Measurements from ENCODE around the gene HAPLN3. TPM values are rescaled to one million over a fixed set of nuclear protein-coding genes. Genes with fewer than 3 reads are reported as not detected.

HAPLN3 gene
- total RNA-seq, 1 experiment from 2014 or later: 2.3 TPM

GRCh38 chr15:88864861-88865497, 30.4 kb downstream of the HAPLN3 start:
- DNase-seq (ENCODE audit: low spot score): no peak

- no peak for DNase-seq (ENCODE audit: low spot score)
Measured at GRCh38 chr15:88863412-88863811, 31.9 kb downstream of the HAPLN3 start.

DNA sequence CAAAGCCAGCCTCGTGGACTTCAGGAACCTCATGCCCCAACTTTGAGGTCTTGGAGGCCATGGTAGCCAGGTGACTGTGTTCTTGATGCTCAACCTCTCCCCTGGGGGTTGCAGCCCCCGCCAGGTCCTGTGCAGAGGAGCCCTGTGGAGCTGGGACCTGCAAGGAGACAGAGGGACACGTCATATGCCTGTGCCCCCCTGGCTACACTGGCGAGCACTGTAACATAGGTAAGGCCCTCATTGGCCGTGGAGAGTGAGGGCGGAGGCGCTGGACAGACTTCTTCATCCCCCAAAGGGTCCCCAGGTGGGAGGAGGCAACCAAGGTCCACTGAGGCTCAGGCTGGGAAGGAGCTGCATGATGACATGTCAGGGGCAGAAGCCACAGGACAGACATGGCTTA, 35.1 kb downstream of the HAPLN3 start:
- DNase-seq (ENCODE audit: low spot score): no peak

DNA sequence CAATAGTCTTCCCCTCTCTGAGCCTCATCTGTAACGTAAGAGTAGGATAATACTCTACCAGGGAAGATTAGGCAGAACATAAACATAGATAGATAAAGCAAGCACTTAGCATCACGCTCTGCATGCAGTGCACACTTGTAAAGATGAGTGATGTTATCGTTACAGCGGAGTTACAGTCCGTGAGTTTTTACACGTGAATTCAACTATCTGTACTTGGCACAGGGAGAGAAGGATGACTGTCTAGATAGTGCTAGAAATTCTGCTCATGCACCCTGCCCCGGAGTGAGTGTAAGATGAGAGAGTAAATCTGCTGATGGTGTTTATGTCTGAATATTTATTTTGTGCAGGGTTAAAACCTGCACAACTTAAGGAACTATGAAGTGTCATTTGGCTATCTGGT, 35.8 kb downstream of the HAPLN3 start:
- DNase-seq (ENCODE audit: low spot score): no peak

- no peak for DNase-seq (ENCODE audit: low spot score)
Measured at GRCh38 chr15:88858934-88859333, 36.4 kb downstream of the HAPLN3 start.

GRCh38 chr15:88852476-88852875, 42.9 kb downstream of the HAPLN3 start:
- no peak for DNase-seq (ENCODE audit: low spot score)

DNA sequence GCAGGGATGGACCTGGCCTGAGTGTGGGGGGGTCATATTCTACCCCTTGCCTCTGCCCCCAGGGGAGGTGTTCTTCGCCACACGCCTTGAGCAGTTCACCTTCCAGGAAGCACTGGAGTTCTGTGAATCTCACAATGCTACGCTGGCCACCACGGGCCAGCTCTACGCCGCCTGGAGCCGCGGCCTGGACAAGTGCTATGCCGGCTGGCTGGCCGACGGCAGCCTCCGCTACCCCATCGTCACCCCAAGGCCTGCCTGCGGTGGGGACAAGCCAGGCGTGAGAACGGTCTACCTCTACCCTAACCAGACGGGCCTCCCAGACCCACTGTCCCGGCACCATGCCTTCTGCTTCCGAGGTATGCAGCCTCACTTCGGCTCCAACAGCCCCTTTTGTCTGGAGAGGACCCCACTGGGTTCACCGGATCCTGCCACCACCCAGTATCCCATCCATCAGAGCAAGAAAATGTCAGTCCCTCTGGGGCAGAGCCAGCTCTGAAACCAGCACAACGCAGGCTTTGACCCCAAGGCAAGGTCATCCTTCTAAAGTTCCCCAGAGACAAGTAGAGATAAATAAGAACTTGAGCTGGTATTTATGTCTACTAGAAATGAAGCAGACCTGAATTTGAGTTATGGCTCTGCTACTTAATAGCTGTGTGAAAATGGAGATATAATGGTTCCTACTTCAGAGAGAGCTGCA, 45.8 kb downstream of the HAPLN3 start:
- no peak for DNase-seq (ENCODE audit: low spot score)

DNA sequence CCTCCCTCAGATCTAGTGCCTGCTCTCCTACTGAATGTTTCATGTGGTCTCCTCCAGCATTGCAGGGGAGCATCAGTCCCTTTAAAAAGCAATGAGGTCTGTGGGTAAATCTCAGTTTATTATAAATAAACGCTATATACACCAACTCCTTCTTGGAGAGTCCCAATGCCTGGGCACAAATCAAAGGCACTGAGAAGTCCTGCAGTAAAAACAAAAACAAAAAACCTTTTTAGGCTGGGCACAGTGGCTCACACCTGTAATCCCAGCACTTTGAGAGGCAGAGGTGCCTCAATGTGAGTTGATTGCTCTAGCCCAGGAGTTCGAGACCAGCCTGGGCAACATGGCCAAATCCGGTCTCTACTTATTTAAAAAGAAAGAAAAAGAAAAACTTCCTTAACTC, 47.1 kb downstream of the HAPLN3 start:
- DNase-seq (ENCODE audit: low spot score): no peak

DNA sequence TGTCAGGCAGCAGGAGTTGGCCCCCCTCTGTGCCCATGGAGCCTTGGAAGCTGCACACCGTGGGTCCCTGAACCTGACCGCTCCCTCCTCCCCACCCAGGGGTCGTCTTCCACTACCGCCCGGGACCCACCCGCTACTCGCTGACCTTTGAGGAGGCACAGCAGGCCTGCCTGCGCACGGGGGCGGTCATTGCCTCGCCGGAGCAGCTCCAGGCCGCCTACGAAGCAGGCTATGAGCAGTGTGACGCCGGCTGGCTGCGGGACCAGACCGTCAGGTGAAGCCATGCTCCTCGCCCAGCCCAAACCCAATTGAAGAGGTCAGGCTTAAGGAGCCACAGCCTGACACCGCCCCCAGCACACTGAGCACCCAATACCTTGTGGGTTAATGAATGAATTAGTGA, 48.2 kb downstream of the HAPLN3 start:
- DNase-seq (ENCODE audit: low spot score): no peak

GRCh38 chr15:88845616-88846015, 49.7 kb downstream of the HAPLN3 start:
- DNase-seq (ENCODE audit: low spot score): no peak

GRCh38 chr15:88844749-88845386, 50.5 kb downstream of the HAPLN3 start:
- no peak for DNase-seq (ENCODE audit: low spot score)

GRCh38 chr15:88843334-88843733, 52.0 kb downstream of the HAPLN3 start:
- no peak for DNase-seq (ENCODE audit: low spot score)

GRCh38 chr15:88842156-88842555, 53.2 kb downstream of the HAPLN3 start:
- no peak for DNase-seq (ENCODE audit: low spot score)

- DNase-seq (ENCODE audit: low spot score): no peak
Measured at GRCh38 chr15:88841236-88841635, 54.1 kb downstream of the HAPLN3 start.

- DNase-seq (ENCODE audit: low spot score): no peak
Measured at GRCh38 chr15:88839961-88840360, 55.4 kb downstream of the HAPLN3 start.

DNA sequence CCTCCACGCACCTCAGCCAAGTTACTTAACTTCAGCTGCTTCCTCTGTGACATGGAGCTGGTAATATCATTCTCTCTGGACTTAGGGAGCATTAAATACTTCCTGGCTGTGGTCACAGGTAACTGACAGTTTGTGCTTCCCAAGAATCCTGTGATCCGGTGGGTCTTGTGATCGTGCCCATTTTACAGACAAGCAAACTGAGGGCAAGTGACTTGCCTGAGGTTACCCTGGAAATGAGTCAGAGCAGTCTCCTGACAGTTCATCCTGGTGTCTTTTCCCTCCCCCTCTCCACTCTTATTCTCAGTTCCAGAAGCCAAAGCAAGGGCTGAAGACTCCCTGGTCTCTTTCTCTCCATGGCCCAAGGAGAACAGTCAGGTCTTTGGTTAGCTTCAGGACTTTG, 56.2 kb downstream of the HAPLN3 start:
- no peak for DNase-seq (ENCODE audit: low spot score)

- no peak for DNase-seq (ENCODE audit: low spot score)
Measured at GRCh38 chr15:88838667-88839066, 56.7 kb downstream of the HAPLN3 start.

DNA sequence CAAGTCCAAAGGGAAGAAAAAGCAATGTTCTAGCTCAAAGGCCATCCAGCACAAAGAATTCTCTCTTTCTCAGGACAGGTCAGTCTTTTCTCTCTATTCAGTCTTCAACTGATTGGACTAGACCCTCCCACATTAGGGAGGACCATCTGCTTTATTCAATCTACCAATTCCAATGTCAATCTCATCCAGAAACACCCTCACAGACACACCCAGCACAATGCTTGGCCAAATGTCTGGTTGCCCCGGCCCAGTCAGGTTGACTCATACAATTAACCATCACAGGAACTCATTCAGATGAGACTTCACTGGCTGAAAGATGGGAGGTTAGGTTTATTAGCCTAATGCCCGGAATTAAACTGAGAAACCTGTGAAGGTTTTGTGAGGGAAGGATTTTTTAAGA, 59.7 kb downstream of the HAPLN3 start:
- no peak for DNase-seq (ENCODE audit: low spot score)

- DNase-seq (ENCODE audit: low spot score): no peak
Measured at GRCh38 chr15:88835119-88835518, 60.2 kb downstream of the HAPLN3 start.

GRCh38 chr15:88834211-88834812, 61.0 kb downstream of the HAPLN3 start:
- DNase-seq (ENCODE audit: low spot score): peak; percentile 69

DNA sequence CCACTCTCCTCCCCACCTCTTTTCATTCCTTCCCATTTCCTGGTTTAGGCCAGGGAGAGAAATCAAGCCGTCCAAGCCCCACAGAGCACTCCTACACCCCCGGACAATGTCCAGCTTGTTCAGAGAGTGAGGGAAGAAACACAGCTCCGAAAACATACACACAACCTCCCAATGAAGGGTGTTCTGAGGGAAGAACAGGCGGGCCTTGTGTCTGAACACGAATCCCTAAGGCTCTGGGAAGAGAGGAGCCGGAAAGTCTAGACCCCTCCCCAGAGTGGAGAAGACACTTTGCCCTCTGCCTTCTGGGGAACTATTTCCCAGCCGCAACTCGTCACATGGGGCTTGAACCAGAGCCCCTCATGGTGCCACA, 61.6 kb downstream of the HAPLN3 start:
- DNase-seq (ENCODE audit: low spot score): no peak

DNA sequence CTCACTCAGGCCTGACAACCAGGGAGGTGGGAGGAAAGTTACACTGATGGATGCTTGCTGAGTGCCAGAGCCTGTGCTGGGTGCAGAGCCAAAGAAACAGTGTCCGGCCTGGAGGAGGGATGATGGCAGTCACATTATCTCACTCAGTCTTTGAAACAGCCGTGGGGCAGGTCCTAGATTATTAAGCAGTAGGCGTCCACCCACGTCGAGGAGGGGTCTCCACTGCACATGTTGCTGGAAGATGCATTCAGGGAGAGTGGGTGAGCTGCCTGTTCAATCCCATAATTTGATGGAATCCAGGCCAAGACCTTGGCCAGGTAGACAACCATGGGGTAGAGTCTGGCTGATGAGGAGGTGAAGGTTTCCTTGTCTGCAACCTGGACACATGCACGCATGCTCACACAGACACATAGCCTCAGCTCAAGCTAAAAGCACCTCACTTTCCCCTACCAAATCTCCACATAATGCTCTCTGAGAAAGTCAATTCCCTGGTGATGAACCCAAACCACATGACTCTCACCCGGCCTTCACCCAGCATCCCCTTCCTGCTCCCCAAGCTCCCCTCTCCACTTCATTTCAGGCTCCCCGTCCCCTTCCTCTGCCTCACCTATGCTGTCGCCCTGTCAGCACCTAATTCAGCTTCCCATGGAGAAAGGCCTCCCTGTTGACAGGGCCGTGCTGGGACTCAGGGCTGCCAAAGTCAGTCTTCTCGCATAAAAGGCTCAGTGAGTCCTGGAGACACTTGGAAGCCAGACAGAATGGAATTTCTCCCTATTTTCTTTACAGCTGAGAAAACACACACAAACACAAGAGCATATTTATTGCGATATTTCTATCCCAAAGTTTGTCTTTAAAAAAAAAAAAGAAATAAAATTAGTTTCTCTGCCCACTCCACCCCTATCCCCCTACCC, 62.3 kb downstream of the HAPLN3 start:
- no peak for DNase-seq (ENCODE audit: low spot score)
